Karpas-422 (cell line): ENCODE data around the gene SIGLEC14. TPM values are rescaled to one million over a fixed set of nuclear protein-coding genes. Genes with fewer than 3 reads are reported as not detected.

ENCODE experiments used
- small RNA-seq: library from RNA; depleted of rRNA; stranded (forward); fragments of <200 nt; gene quantifications from one replicate; pipeline ENCODE3, GENCODE V24; 2014
- total RNA-seq: library from RNA; depleted of rRNA; stranded (reverse); fragments of >200 nt; shearing (Covaris generic); gene quantifications from 2 replicates; pipeline ENCODE4 v1.2.3, GENCODE V29; 2014; ENCODE audit warnings: low replicate concordance; rRNA removed

The SIGLEC14 gene
- total RNA-seq, 1 experiment from 2014 or later, result 1.0 TPM

Small RNA genes within 50 kb of the gene (small RNA-seq; reads per million reads assigned to genes)
- not detected for gene AC018755.2
- not detected for gene MIR125A
- gene MIR99B, result not detected
- gene MIRLET7E, result not detected

Other genes with a start within 250 kb of the SIGLEC14 start
- gene SIGLEC10, start 229.2 kb downstream of the SIGLEC14 start, total RNA-seq, result 500 and 730 TPM in 2 replicates
- gene SIGLEC8, start 188.4 kb downstream of the SIGLEC14 start, total RNA-seq, result not detected in 2 replicates
- gene CEACAM18, start 168.3 kb downstream of the SIGLEC14 start, total RNA-seq, result not detected in 2 replicates
- not detected in 2 replicates for gene SIGLEC12, start 145.0 kb downstream of the SIGLEC14 start, total RNA-seq
- not detected in 2 replicates for gene SIGLEC6, start 115.2 kb downstream of the SIGLEC14 start, total RNA-seq
- 8.9 and 17.6 TPM in 2 replicates for gene ZNF175, start 75.5 kb downstream of the SIGLEC14 start, total RNA-seq
- not detected in 2 replicates for gene SIGLEC5, start 16.4 kb downstream of the SIGLEC14 start, total RNA-seq
- gene SPACA6, start 46.5 kb upstream of the SIGLEC14 start, total RNA-seq, result 20.7 and 49.8 TPM in 2 replicates
- not detected in 2 replicates for gene HAS1, start 77.2 kb upstream of the SIGLEC14 start, total RNA-seq
- gene FPR1, start 105.1 kb upstream of the SIGLEC14 start, total RNA-seq, result 5.8 and 14.8 TPM in 2 replicates
- gene FPR2, start 114.4 kb upstream of the SIGLEC14 start, total RNA-seq, result 0.58 and 7.9 TPM in 2 replicates
- gene FPR3, start 148.3 kb upstream of the SIGLEC14 start, total RNA-seq, result not detected in 2 replicates
- gene ZNF577, start 241.1 kb upstream of the SIGLEC14 start, total RNA-seq, result 40.0 and 43.1 TPM in 2 replicates